Kidney glomerular epithelial cell (primary cell): ENCODE data around the gene EFEMP1.
"Not testable (repeated sequence)": the region's sequence is repeated elsewhere in the genome, so short reads cannot be mapped to it uniquely, and the experiment has no call there.

Experiments used
- DNase-seq: peaks from one replicate; lab custom pipeline; 2025; lab: John Stamatoyannopoulos, UW

Gene EFEMP1

DNA sequence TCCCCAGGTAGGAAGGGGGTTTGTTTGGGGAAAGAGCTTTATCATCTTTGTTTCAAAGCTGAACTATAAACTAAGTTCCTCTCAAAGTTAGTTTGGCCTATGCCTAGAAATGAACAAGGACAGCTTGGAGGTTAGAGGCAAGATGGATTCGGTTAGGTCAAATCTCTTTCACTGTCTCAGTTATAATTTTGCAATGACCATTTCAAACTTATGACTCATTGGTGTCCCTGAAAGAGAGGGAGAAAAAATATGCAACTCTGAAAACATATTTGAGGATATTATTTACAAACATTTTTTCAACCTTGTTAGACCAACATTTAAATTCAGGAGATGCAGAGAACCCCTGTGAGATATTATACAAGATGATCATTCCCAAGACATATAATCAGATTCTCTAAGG is 95.7 kb downstream of the EFEMP1 start:
- no peak for DNase-seq

DNA sequence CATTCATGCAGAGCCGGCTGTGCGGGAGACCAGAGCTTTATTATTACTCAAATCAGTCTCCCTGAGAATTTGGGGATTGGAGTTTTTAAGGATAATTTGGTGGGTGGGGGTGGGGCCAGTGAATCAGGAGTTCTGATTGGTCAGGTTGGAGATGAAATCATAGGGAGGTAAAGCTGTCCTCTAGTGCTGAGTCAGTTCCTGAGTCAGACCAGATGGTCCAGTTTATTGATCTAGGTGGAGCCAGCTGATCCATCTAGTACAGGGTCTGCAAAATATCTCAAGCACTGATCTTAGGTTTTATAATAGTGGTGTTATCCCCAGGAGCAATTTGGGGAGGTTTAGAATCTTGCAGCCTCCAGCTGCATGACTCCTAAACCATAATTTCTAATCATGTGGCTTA is 96.2 kb downstream of the EFEMP1 start:
- DNase-seq: not testable (repeated sequence)

DNA sequence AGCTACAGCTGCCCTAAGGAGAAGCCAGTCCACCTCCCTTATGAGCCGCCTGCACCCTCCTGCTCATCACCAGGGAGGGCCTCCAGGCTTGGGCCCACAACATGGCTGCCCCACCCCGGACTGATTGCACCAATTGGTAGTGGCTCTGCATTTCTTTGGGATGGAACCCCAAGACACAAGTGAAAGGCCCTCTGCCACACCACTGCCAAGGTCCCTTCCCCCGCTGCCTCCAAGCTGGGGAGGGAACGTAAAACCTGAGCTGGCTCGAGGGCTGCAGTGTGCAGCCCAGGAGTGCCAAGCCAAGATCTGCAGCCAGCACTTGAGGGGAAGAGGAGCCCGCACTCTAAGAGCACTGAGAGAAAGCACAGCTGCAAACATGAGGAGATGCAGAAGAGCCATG is 97.3 kb downstream of the EFEMP1 start:
- DNase-seq: no peak

DNA sequence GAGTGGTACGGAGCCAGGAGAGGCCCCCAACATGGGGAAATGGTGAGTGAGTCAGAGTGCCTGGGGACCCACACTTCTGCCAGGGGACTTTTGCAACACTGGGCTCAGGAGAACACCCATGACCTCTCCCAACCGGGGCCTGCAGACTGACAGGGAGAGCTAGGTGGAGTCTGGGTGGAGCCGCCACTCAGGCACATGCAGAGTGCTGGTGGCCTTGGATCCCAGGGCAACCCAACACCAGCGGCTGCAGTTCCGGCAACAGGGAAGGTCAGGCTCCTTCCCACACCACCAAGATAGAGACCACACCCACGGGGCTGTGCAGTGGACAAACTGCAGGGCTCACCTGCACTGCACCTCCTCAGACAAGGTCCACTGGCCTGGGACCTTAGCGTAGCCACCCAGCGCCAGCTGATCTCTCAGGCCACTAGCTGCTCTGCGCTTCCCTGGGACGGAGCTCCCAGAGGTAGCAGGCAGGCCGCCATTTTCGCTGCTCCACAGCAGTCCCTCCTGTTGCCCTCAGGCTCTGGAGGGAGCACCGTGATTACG is 99.0 kb downstream of the EFEMP1 start:
- no peak for DNase-seq
